ENCODE measurements around the gene CD96.

Gene CD96

GRCh38 chr3:111594781-111595180 is 52.8 kb downstream of the CD96 start:
- FAIRE-seq, result no peak

- FAIRE-seq, result no peak
Observed at GRCh38 chr3:111595232-111595631, 53.2 kb downstream of the CD96 start, which contains the start of gene ZBED2. ZBED2 (minus strand) TSS chr3:111595346; CDS start chr3:111594201, 1,145 bp downstream.

- FAIRE-seq, result no peak
Observed at GRCh38 chr3:111596328-111596727, 54.3 kb downstream of the CD96 start.

- FAIRE-seq, result no peak
Observed at GRCh38 chr3:111598139-111598538, 56.1 kb downstream of the CD96 start.

- FAIRE-seq, result no peak
Observed at GRCh38 chr3:111598552-111598951, 56.6 kb downstream of the CD96 start.

GRCh38 chr3:111601810-111602209 is 59.8 kb downstream of the CD96 start:
- FAIRE-seq, result no peak

GRCh38 chr3:111603679-111604078 is 61.7 kb downstream of the CD96 start:
- FAIRE-seq, result no peak

GRCh38 chr3:111604119-111604518 is 62.1 kb downstream of the CD96 start:
- no peak for FAIRE-seq

- no peak for FAIRE-seq
Observed at GRCh38 chr3:111605018-111605417, 63.0 kb downstream of the CD96 start.

- FAIRE-seq, result no peak
Observed at GRCh38 chr3:111605493-111605892, 63.5 kb downstream of the CD96 start.

- no peak for FAIRE-seq
Observed at GRCh38 chr3:111607240-111607920, 65.4 kb downstream of the CD96 start.

GRCh38 chr3:111608383-111608782 is 66.4 kb downstream of the CD96 start:
- no peak for FAIRE-seq

GRCh38 chr3:111609700-111610099 is 67.7 kb downstream of the CD96 start:
- FAIRE-seq, result no peak

GRCh38 chr3:111610189-111610588 is 68.2 kb downstream of the CD96 start:
- FAIRE-seq, result no peak

- FAIRE-seq, result no peak
Observed at GRCh38 chr3:111610612-111611054, 68.6 kb downstream of the CD96 start.

- FAIRE-seq, result no peak
Observed at GRCh38 chr3:111613294-111613693, 71.3 kb downstream of the CD96 start.

- FAIRE-seq, result no peak
Observed at GRCh38 chr3:111615880-111616279, 73.9 kb downstream of the CD96 start.

GRCh38 chr3:111616417-111617105 is 74.6 kb downstream of the CD96 start:
- FAIRE-seq, result no peak

- no peak for FAIRE-seq
Observed at GRCh38 chr3:111617406-111617805, 75.4 kb downstream of the CD96 start.

GRCh38 chr3:111617912-111618601 is 76.1 kb downstream of the CD96 start:
- FAIRE-seq, result no peak

- FAIRE-seq, result no peak
Observed at GRCh38 chr3:111618945-111619344, 76.9 kb downstream of the CD96 start.

GRCh38 chr3:111619833-111620232 is 77.8 kb downstream of the CD96 start:
- no peak for FAIRE-seq

- FAIRE-seq, result no peak
Observed at GRCh38 chr3:111621535-111621934, 79.5 kb downstream of the CD96 start.

GRCh38 chr3:111627092-111627491 is 85.1 kb downstream of the CD96 start:
- FAIRE-seq, result no peak
